Measurements from ENCODE around the gene LCP2. TPM values are rescaled to one million over a fixed set of nuclear protein-coding genes. Genes with fewer than 3 reads are reported as not detected.

Gene LCP2
- total RNA-seq, 2 donors from 2014 or later = 3.9 to 6.5 TPM

DNA sequence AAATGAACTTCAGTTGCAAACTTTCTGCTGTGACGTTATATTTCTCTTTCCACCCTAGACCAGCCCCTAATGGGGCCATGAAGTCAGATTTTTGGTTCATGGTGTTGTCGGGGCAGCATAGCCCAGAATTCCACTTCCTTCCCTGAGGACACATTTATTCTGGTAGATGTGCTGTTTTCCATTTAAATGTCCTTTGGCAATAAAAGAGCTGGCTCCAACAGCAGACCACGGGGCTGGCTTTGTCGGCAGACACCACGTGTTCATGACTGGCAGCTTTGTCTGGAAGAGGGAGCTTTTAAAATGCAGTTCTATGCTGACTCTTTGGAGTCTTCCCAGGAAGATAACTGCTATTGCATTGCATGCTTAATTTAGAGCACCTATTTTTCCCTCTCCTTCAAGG, 17.6 kb upstream of the LCP2 start:
- Histone ChIP-seq H3K4me1 (peaks cover 0 to 27% of the 10 kb centered on the region in 2 donors), H3K27me3 (no peaks in the 10 kb centered on the region), H3K4me3 (no peak overlapping the region), H3K9me3 (no peaks in the 10 kb centered on the region), H3K36me3 (no peaks in the 10 kb centered on the region), H3K27ac (peak overlapping the region; percentile 67 to 71)
- TF ChIP-seq, protein P1, sequence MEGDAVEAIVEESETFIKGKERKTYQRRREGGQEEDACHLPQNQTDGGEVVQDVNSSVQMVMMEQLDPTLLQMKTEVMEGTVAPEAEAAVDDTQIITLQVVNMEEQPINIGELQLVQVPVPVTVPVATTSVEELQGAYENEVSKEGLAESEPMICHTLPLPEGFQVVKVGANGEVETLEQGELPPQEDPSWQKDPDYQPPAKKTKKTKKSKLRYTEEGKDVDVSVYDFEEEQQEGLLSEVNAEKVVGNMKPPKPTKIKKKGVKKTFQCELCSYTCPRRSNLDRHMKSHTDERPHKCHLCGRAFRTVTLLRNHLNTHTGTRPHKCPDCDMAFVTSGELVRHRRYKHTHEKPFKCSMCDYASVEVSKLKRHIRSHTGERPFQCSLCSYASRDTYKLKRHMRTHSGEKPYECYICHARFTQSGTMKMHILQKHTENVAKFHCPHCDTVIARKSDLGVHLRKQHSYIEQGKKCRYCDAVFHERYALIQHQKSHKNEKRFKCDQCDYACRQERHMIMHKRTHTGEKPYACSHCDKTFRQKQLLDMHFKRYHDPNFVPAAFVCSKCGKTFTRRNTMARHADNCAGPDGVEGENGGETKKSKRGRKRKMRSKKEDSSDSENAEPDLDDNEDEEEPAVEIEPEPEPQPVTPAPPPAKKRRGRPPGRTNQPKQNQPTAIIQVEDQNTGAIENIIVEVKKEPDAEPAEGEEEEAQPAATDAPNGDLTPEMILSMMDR (IDR thresholded peaks at IDR 0.05) = no peak
- peak; percentile 92 for DNase-seq (ENCODE audit: low spot score)

DNA sequence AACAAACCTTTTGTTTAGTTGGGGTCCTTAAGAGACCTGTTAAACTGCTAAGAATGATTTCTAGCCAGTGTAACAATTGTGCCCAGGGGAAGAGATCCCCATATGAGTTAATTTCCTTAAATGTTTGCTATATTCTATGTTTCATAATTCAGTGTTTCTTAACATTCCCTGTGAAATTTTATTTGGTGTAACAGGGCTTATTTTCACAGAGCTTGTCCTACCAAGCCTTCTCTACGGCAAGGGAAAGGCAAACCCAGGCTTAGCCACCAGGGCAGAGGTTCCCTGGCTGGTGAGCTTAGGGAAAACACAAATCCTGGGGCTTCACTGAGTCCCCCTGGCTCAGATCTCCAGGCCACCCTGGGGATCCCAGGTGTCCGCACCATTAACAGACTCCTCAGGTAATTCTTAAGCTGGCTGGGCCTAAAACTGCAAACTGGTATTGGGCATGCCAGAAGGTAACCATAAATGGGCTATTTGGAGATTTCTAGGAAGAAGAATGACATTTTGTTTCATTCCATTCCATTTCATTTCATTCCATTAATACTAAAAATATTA, 17.0 kb upstream of the LCP2 start:
- no peaks in the 10 kb centered on the region for H3K9me3 ChIP-seq
- H3K27ac ChIP-seq = peak overlapping the region; percentile 67 to 71
- TF ChIP-seq, protein P1 (IDR thresholded peaks at IDR 0.05) = no peak
- H3K36me3 ChIP-seq = no peaks in the 10 kb centered on the region
- H3K27me3 ChIP-seq = no peaks in the 10 kb centered on the region
- H3K4me3 ChIP-seq = no peak overlapping the region
- peaks cover 0 to 31% of the 10 kb centered on the region in 2 donors for H3K4me1 ChIP-seq
- no peak for DNase-seq (ENCODE audit: low spot score)

DNA sequence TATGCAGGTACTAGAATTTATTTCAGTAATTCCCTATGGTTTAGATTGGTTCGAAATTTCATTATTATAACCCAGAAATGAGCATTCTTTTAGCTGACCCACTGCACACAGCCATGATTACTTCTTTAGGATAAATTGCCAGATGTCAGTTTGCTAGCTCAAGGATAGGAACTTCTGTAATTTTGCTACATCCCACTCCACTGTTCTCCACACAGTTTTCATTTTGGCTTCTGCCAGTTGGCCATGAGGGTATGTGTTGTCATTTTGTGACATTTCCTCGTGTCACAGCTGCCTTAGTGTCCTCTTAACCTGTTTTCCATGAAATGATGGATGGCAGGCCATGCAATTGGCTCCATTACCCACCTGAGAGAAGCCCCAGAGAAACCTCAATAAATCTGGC, 16.2 kb upstream of the LCP2 start:
- Histone ChIP-seq H3K27me3 (no peaks in the 10 kb centered on the region), H3K36me3 (no peaks in the 10 kb centered on the region), H3K4me3 (no peak overlapping the region), H3K9me3 (no peaks in the 10 kb centered on the region), H3K4me1 (peaks cover 0 to 31% of the 10 kb centered on the region in 2 donors), H3K27ac (no peak overlapping the region)
- TF ChIP-seq, protein P1 (IDR thresholded peaks at IDR 0.05) = no peak
- no peak for DNase-seq (ENCODE audit: low spot score)

DNA sequence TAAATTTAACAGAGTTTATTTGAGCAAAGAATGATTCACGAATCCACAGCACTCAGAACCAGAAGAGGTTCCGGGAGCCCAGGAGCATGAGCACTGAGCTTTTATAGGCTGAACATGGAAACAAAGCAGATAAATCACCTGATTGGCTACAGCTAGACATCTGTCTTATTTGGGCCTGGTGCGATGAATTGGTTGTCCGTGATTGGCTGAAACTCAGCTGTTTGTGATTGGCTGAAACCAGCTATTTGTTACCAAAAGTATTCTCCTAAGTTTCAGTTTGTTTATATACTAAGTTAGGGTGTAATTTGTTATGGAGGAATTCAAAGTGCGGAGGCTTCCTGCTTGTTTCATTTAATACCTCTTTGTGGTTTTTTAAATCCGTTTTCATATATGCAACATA, 15.8 kb upstream of the LCP2 start:
- Histone ChIP-seq H3K4me3 (no peak overlapping the region), H3K9me3 (no peaks in the 10 kb centered on the region), H3K27me3 (no peaks in the 10 kb centered on the region), H3K36me3 (no peaks in the 10 kb centered on the region), H3K27ac (no peak overlapping the region), H3K4me1 (peaks cover 0 to 32% of the 10 kb centered on the region in 2 donors)
- TF ChIP-seq, protein P1 (IDR thresholded peaks at IDR 0.05) = no peak
- no peak for DNase-seq (ENCODE audit: low spot score)

DNA sequence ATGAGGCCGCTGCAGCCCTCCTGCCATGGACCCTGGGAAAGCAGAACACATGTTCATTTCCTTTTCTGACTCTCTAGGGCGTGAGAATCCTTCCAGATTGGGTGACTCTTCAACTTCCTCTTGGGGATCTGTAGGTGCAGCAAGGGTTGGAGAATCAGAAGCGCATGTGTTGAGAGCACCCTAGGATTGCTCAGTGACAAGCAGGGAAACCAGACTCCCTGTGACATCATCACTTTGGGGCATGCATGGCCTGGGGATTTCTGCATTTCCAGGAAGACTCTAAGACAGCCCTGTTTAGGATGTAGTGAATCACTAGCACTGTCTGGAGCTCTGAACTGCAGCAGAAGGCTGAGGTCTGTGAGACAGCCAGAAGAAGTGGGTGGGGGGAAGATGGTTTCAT, 15.1 kb upstream of the LCP2 start:
- no peak for DNase-seq (ENCODE audit: low spot score)
- H3K36me3 ChIP-seq = no peaks in the 10 kb centered on the region
- no peak overlapping the region for H3K4me3 ChIP-seq
- peak overlapping the region in 1 of 2 donors; percentile 12 for H3K27ac ChIP-seq
- no peaks in the 10 kb centered on the region for H3K9me3 ChIP-seq
- TF ChIP-seq, protein P1 (IDR thresholded peaks at IDR 0.05) = no peak
- no peaks in the 10 kb centered on the region for H3K27me3 ChIP-seq
- H3K4me1 ChIP-seq = peaks cover 0 to 38% of the 10 kb centered on the region in 2 donors

DNA sequence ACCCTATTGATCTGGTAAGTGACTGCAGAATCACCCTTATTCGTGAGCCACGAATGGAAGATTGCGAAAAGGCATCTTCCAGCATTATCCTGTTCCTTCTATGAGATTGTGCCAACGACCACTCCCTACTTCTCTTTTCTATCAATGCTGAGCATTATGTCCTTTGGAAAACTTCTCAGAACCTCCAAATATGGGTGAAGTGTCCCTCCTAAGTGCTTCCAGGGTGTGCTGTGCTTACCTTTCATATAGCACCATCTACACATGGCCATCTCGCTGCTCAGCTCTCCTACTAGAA, 14.7 kb upstream of the LCP2 start:
- no peak overlapping the region for H3K4me3 ChIP-seq
- no peaks in the 10 kb centered on the region for H3K27me3 ChIP-seq
- H3K27ac ChIP-seq = peak overlapping the region in 1 of 2 donors; percentile 12
- peaks cover 0 to 41% of the 10 kb centered on the region in 2 donors for H3K4me1 ChIP-seq
- no peaks in the 10 kb centered on the region for H3K9me3 ChIP-seq
- TF ChIP-seq, protein P1 (IDR thresholded peaks at IDR 0.05) = no peak
- no peaks in the 10 kb centered on the region for H3K36me3 ChIP-seq
- no peak for DNase-seq (ENCODE audit: low spot score)
